ENCODE data around the gene GNG7.

Gene GNG7

GRCh38 chr19:2729943-2730818 is 27.7 kb upstream of the GNG7 start:
- Histone ChIP-seq H3K79me2 (ENCODE audit: low read length) (no peaks in the 10 kb centered on the region), H3K36me3 (replicated peaks; ENCODE audit: low read depth, low read length) (peaks cover 4% of the 10 kb centered on the region), H3K9me3 (ENCODE audit: insufficient read depth, low read length) (no peaks in the 10 kb centered on the region), H3K27ac (ENCODE audit: low read length) (no peak overlapping the region), H3K9ac (ENCODE audit: low read length) (no peak overlapping the region), H3K27me3 (ENCODE audit: low read depth, low read length) (no peaks in the 10 kb centered on the region), H4K20me1 (ENCODE audit: insufficient read depth, low read length) (no peaks in the 10 kb centered on the region), H3K4me1 (ENCODE audit: low read length) (no peaks in the 10 kb centered on the region), H2AFZ (ENCODE audit: low read depth, low read length) (no peak overlapping the region), H3K4me2 (ENCODE audit: low read length) (no peak overlapping the region), H3K4me3 (ENCODE audit: low read length) (no peak overlapping the region)
- TF ChIP-seq CTCF (IDR thresholded peaks at IDR 0.05; ENCODE audit: low read depth, low read length) (no peak), EZH2phosphoT487 (IDR thresholded peaks at IDR 0.05; ENCODE audit: low read depth) (no peak)

- Histone ChIP-seq H3K9ac (ENCODE audit: low read length) (no peak overlapping the region), H3K36me3 (replicated peaks; ENCODE audit: low read depth, low read length) (peaks cover 2% of the 10 kb centered on the region), H3K9me3 (ENCODE audit: insufficient read depth, low read length) (no peaks in the 10 kb centered on the region), H2AFZ (ENCODE audit: low read depth, low read length) (no peak overlapping the region), H3K79me2 (ENCODE audit: low read length) (no peaks in the 10 kb centered on the region), H3K4me1 (ENCODE audit: low read length) (no peaks in the 10 kb centered on the region), H3K27ac (ENCODE audit: low read length) (no peak overlapping the region), H3K4me3 (ENCODE audit: low read length) (no peak overlapping the region), H4K20me1 (ENCODE audit: insufficient read depth, low read length) (no peaks in the 10 kb centered on the region), H3K27me3 (ENCODE audit: low read depth, low read length) (no peaks in the 10 kb centered on the region), H3K4me2 (ENCODE audit: low read length) (no peak overlapping the region)
- TF ChIP-seq CTCF (IDR thresholded peaks at IDR 0.05; ENCODE audit: low read depth, low read length): no peak
- no peak for TF ChIP-seq EZH2phosphoT487 (IDR thresholded peaks at IDR 0.05; ENCODE audit: low read depth)
These were observed 26.4 kb upstream of the GNG7 start for GRCh38 chr19:2728783-2729387.

- Histone ChIP-seq H3K4me1 (ENCODE audit: low read length) (no peaks in the 10 kb centered on the region), H3K27ac (ENCODE audit: low read length) (no peak overlapping the region), H4K20me1 (ENCODE audit: insufficient read depth, low read length) (no peaks in the 10 kb centered on the region), H3K9ac (ENCODE audit: low read length) (no peak overlapping the region), H2AFZ (ENCODE audit: low read depth, low read length) (no peak overlapping the region), H3K27me3 (ENCODE audit: low read depth, low read length) (no peaks in the 10 kb centered on the region), H3K4me2 (ENCODE audit: low read length) (no peak overlapping the region), H3K79me2 (ENCODE audit: low read length) (no peaks in the 10 kb centered on the region), H3K4me3 (ENCODE audit: low read length) (no peak overlapping the region), H3K9me3 (ENCODE audit: insufficient read depth, low read length) (no peaks in the 10 kb centered on the region), H3K36me3 (replicated peaks; ENCODE audit: low read depth, low read length) (peaks cover 1% of the 10 kb centered on the region)
- TF ChIP-seq CTCF (IDR thresholded peaks at IDR 0.05; ENCODE audit: low read depth, low read length) (no peak), EZH2phosphoT487 (IDR thresholded peaks at IDR 0.05; ENCODE audit: low read depth) (no peak)
These were observed 25.1 kb upstream of the GNG7 start for GRCh38 chr19:2727640-2727944.

GRCh38 chr19:2726904-2727639 is 24.6 kb upstream of the GNG7 start:
- no peaks in the 10 kb centered on the region for H3K4me1 ChIP-seq (ENCODE audit: low read length)
- H2AFZ ChIP-seq (ENCODE audit: low read depth, low read length): no peak overlapping the region
- H4K20me1 ChIP-seq (ENCODE audit: insufficient read depth, low read length): no peaks in the 10 kb centered on the region
- no peaks in the 10 kb centered on the region for H3K27me3 ChIP-seq (ENCODE audit: low read depth, low read length)
- TF ChIP-seq EZH2phosphoT487 (IDR thresholded peaks at IDR 0.05; ENCODE audit: low read depth) (no peak), CTCF (IDR thresholded peaks at IDR 0.05; ENCODE audit: low read depth, low read length) (no peak)
- no peak overlapping the region for H3K27ac ChIP-seq (ENCODE audit: low read length)
- H3K36me3 ChIP-seq (replicated peaks; ENCODE audit: low read depth, low read length): no peaks in the 10 kb centered on the region
- no peak overlapping the region for H3K9ac ChIP-seq (ENCODE audit: low read length)
- H3K79me2 ChIP-seq (ENCODE audit: low read length): no peaks in the 10 kb centered on the region
- no peaks in the 10 kb centered on the region for H3K9me3 ChIP-seq (ENCODE audit: insufficient read depth, low read length)
- H3K4me3 ChIP-seq (ENCODE audit: low read length): no peak overlapping the region
- no peak overlapping the region for H3K4me2 ChIP-seq (ENCODE audit: low read length)
